ENCODE results near the gene KIF2C.

The KIF2C gene

GRCh38 chr1:44780583-44781121 is 41.0 kb downstream of the KIF2C start:
- no peak overlapping the region for H3K4me3 ChIP-seq (ENCODE audit: low read depth, low read length)
- no peak for TF ChIP-seq CTCF (IDR thresholded peaks at IDR 0.05; ENCODE audit: borderline replicate concordance, insufficient read depth, low read depth, low read length)

GRCh38 chr1:44783697-44784093 is 44.1 kb downstream of the KIF2C start:
- H3K4me3 ChIP-seq (ENCODE audit: low read depth, low read length): peak overlapping the region; percentile 52
- no peak for TF ChIP-seq CTCF (IDR thresholded peaks at IDR 0.05; ENCODE audit: borderline replicate concordance, insufficient read depth, low read depth, low read length)

- H3K4me3 ChIP-seq (ENCODE audit: low read depth, low read length): peak overlapping the region; percentile 52
- peak; percentile 36; the same call in 1 of the 2 replicates for TF ChIP-seq CTCF (IDR thresholded peaks at IDR 0.05; ENCODE audit: borderline replicate concordance, insufficient read depth, low read depth, low read length)
These were observed 44.7 kb downstream of the KIF2C start for GRCh38 chr1:44784094-44785028.

GRCh38 chr1:44785029-44785380 is 45.4 kb downstream of the KIF2C start:
- no peak for TF ChIP-seq CTCF (IDR thresholded peaks at IDR 0.05; ENCODE audit: borderline replicate concordance, insufficient read depth, low read depth, low read length)
- H3K4me3 ChIP-seq (ENCODE audit: low read depth, low read length): no peak overlapping the region

GRCh38 chr1:44785501-44786137 is 46.0 kb downstream of the KIF2C start:
- no peak for TF ChIP-seq CTCF (IDR thresholded peaks at IDR 0.05; ENCODE audit: borderline replicate concordance, insufficient read depth, low read depth, low read length)
- H3K4me3 ChIP-seq (ENCODE audit: low read depth, low read length): peak overlapping the region; percentile 57

GRCh38 chr1:44786138-44786840 is 46.7 kb downstream of the KIF2C start:
- H3K4me3 ChIP-seq (ENCODE audit: low read depth, low read length): peak overlapping the region; percentile 57
- peak; percentile 100 for TF ChIP-seq CTCF (IDR thresholded peaks at IDR 0.05; ENCODE audit: borderline replicate concordance, insufficient read depth, low read depth, low read length)
